ENCODE data around the gene CES2.

The CES2 gene

GRCh38 chr16:66901626-66902025 is 33.7 kb upstream of the CES2 start:
- no peak overlapping the region for H3K4me3 ChIP-seq (ENCODE audit: low read length)
- no peak for DNase-seq (ENCODE audit: low read depth, low spot score)

GRCh38 chr16:66902648-66903543 is 32.4 kb upstream of the CES2 start:
- no peak for DNase-seq (ENCODE audit: low read depth, low spot score)
- no peak overlapping the region for H3K4me3 ChIP-seq (ENCODE audit: low read length)

- DNase-seq (ENCODE audit: low read depth, low spot score): no peak
- H3K4me3 ChIP-seq (ENCODE audit: low read length): no peak overlapping the region
Observed at GRCh38 chr16:66903544-66904427, 31.5 kb upstream of the CES2 start.

- DNase-seq (ENCODE audit: low read depth, low spot score): no peak
Observed at GRCh38 chr16:66904428-66904845, 30.9 kb upstream of the CES2 start.

GRCh38 chr16:66904846-66905632 is 30.3 kb upstream of the CES2 start:
- DNase-seq (ENCODE audit: low read depth, low spot score): no peak
- no peak overlapping the region for H3K4me3 ChIP-seq (ENCODE audit: low read length)

More at GRCh38 chr16:66904428-66904845, 30.9 kb upstream of the CES2 start:
- H3K4me3 ChIP-seq (ENCODE audit: low read length): no peak overlapping the region

- no peak overlapping the region for H3K4me3 ChIP-seq (ENCODE audit: low read length)
- DNase-seq (ENCODE audit: low read depth, low spot score): peak; percentile 87
Observed at GRCh38 chr16:66905633-66906539, 29.4 kb upstream of the CES2 start.

GRCh38 chr16:66906916-66907836 is 28.1 kb upstream of the CES2 start:
- H3K4me3 ChIP-seq (ENCODE audit: low read length): no peak overlapping the region
- DNase-seq (ENCODE audit: low read depth, low spot score): no peak

- H3K4me3 ChIP-seq (ENCODE audit: low read length): no peak overlapping the region
- no peak for DNase-seq (ENCODE audit: low read depth, low spot score)
Observed at GRCh38 chr16:66908116-66908515, 27.2 kb upstream of the CES2 start.

- no peak for DNase-seq (ENCODE audit: low read depth, low spot score)
Observed at GRCh38 chr16:66908762-66909559, 26.4 kb upstream of the CES2 start.

GRCh38 chr16:66910175-66910940 is 25.0 kb upstream of the CES2 start:
- no peak for DNase-seq (ENCODE audit: low read depth, low spot score)
- no peak overlapping the region for H3K4me3 ChIP-seq (ENCODE audit: low read length)

More at GRCh38 chr16:66908762-66909559, 26.4 kb upstream of the CES2 start:
- no peak overlapping the region for H3K4me3 ChIP-seq (ENCODE audit: low read length)

GRCh38 chr16:66911112-66911511 is 24.2 kb upstream of the CES2 start:
- no peak overlapping the region for H3K4me3 ChIP-seq (ENCODE audit: low read length)
- no peak for DNase-seq (ENCODE audit: low read depth, low spot score)

GRCh38 chr16:66911801-66912200 is 23.5 kb upstream of the CES2 start:
- H3K4me3 ChIP-seq (ENCODE audit: low read length): no peak overlapping the region

GRCh38 chr16:66913081-66913480 is 22.2 kb upstream of the CES2 start:
- no peak for DNase-seq (ENCODE audit: low read depth, low spot score)

More at GRCh38 chr16:66911801-66912200, 23.5 kb upstream of the CES2 start:
- no peak for DNase-seq (ENCODE audit: low read depth, low spot score)

GRCh38 chr16:66913711-66914110 is 21.6 kb upstream of the CES2 start:
- no peak for DNase-seq (ENCODE audit: low read depth, low spot score)
- no peak overlapping the region for H3K4me3 ChIP-seq (ENCODE audit: low read length)

More at GRCh38 chr16:66913081-66913480, 22.2 kb upstream of the CES2 start:
- H3K4me3 ChIP-seq (ENCODE audit: low read length): no peak overlapping the region

GRCh38 chr16:66914541-66914940 is 20.8 kb upstream of the CES2 start:
- DNase-seq (ENCODE audit: low read depth, low spot score): no peak

GRCh38 chr16:66915041-66915440 is 20.3 kb upstream of the CES2 start:
- no peak for DNase-seq (ENCODE audit: low read depth, low spot score)
- no peak overlapping the region for H3K4me3 ChIP-seq (ENCODE audit: low read length)

More at GRCh38 chr16:66914541-66914940, 20.8 kb upstream of the CES2 start:
- H3K4me3 ChIP-seq (ENCODE audit: low read length): no peak overlapping the region

Data from Jurkat, Clone E6-1 (cell line).